ENCODE data around the gene OPTN.

- TF ChIP-seq, protein P1, sequence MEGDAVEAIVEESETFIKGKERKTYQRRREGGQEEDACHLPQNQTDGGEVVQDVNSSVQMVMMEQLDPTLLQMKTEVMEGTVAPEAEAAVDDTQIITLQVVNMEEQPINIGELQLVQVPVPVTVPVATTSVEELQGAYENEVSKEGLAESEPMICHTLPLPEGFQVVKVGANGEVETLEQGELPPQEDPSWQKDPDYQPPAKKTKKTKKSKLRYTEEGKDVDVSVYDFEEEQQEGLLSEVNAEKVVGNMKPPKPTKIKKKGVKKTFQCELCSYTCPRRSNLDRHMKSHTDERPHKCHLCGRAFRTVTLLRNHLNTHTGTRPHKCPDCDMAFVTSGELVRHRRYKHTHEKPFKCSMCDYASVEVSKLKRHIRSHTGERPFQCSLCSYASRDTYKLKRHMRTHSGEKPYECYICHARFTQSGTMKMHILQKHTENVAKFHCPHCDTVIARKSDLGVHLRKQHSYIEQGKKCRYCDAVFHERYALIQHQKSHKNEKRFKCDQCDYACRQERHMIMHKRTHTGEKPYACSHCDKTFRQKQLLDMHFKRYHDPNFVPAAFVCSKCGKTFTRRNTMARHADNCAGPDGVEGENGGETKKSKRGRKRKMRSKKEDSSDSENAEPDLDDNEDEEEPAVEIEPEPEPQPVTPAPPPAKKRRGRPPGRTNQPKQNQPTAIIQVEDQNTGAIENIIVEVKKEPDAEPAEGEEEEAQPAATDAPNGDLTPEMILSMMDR (IDR thresholded peaks at IDR 0.05 in 4 of 5, conservative IDR thresholded peaks at IDR 0.05 in 1 of 5): no peak
- TF ChIP-seq POLR2A (IDR thresholded peaks at IDR 0.05): no peak
These were observed 10.6 kb upstream of the OPTN start for GRCh38 chr10:13089345-13089744.

All from gastrocnemius medialis (tissue), 4 donors.